Thoracic aorta (tissue), 2 donors: ENCODE data around the gene SYNPO2. TPM values are rescaled to one million over a fixed set of nuclear protein-coding genes. Genes with fewer than 3 reads are reported as not detected.

Source experiments
- ATAC-seq: fragments of 150-250 bp; one replicate; pipeline ENCODE4 v1.8.0; 2017; ENCODE audit warnings: low read depth; ENCODE audit not compliant: insufficient number of reproducible peaks, low FRiP score
- DNase-seq: peaks from one replicate; pipeline ENCODE4 v3.0.0-alpha.2; 2020; ENCODE audit warnings: low spot score
- H3K27ac ChIP-seq, 2 donors: fragments of 200-600 bp; sonication (generic); 1 replicate in 1 of 2; 2 replicates in 1 of 2; pipeline ENCODE4 v1.5.1; 2016; ENCODE audit warnings: mild to moderate bottlenecking in 2 of 2, moderate library complexity in 2 of 2
- H3K27me3 ChIP-seq: fragments of 200-600 bp; sonication (generic); replicated peaks from 2 replicates; pipeline ENCODE4 v1.6.0; 2016; ENCODE audit warnings: mild to moderate bottlenecking; ENCODE audit not compliant: insufficient read depth
- H3K36me3 ChIP-seq: fragments of 200-600 bp; sonication (generic); one replicate; pipeline ENCODE4 v1.5.1; 2016
- H3K4me1 ChIP-seq, 2 donors: fragments of 200-600 bp; sonication (generic); 1 replicate in 1 of 2; 2 replicates in 1 of 2; pipeline versions ENCODE4 v1.5.1 to v1.6.0; 2016; ENCODE audit warnings: low read depth in 2 of 2, mild to moderate bottlenecking in 1 of 2; ENCODE audit not compliant: control insufficient read depth in 1 of 2
- H3K4me3 ChIP-seq: fragments of 200-600 bp; sonication (generic); 2 replicates; pipeline ENCODE4 v1.5.1; 2016; ENCODE audit warnings: mild to moderate bottlenecking
- H3K9me3 ChIP-seq: fragments of 200-600 bp; sonication (generic); 2 replicates; pipeline ENCODE4 v1.5.1; 2016
- total RNA-seq, 2 donors: library from RNA; depleted of rRNA; stranded (reverse); fragments of >200 nt; gene quantifications; one replicate each; pipeline versions ENCODE4 v1.1.0 to v1.2.3, GENCODE V29; 2016
- TF ChIP-seq, protein P1 (sequence below): fragments of 200-600 bp; sonication (generic); IDR thresholded peaks from one replicate; pipeline ENCODE4 v1.5.1; 2019; ENCODE audit warnings: antibody characterized with exemption

SYNPO2 gene
- total RNA-seq, 2 donors from 2014 or later: 264 to 313 TPM

- ATAC-seq (no peak), DNase-seq (no peak)
- Histone ChIP-seq H3K9me3 (no peaks in the 10 kb centered on the region), H3K4me1 (peaks cover 43 to 83% of the 10 kb centered on the region in 2 donors), H3K27me3 (no peaks in the 10 kb centered on the region), H3K27ac (peak overlapping the region; percentile 57 to 79), H3K4me3 (peak overlapping the region; percentile 15), H3K36me3 (no peaks in the 10 kb centered on the region)
- TF ChIP-seq, protein P1, sequence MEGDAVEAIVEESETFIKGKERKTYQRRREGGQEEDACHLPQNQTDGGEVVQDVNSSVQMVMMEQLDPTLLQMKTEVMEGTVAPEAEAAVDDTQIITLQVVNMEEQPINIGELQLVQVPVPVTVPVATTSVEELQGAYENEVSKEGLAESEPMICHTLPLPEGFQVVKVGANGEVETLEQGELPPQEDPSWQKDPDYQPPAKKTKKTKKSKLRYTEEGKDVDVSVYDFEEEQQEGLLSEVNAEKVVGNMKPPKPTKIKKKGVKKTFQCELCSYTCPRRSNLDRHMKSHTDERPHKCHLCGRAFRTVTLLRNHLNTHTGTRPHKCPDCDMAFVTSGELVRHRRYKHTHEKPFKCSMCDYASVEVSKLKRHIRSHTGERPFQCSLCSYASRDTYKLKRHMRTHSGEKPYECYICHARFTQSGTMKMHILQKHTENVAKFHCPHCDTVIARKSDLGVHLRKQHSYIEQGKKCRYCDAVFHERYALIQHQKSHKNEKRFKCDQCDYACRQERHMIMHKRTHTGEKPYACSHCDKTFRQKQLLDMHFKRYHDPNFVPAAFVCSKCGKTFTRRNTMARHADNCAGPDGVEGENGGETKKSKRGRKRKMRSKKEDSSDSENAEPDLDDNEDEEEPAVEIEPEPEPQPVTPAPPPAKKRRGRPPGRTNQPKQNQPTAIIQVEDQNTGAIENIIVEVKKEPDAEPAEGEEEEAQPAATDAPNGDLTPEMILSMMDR: no peak
These were observed 65.6 kb downstream of the SYNPO2 start for GRCh38 chr4:118954246-118954645.

DNA sequence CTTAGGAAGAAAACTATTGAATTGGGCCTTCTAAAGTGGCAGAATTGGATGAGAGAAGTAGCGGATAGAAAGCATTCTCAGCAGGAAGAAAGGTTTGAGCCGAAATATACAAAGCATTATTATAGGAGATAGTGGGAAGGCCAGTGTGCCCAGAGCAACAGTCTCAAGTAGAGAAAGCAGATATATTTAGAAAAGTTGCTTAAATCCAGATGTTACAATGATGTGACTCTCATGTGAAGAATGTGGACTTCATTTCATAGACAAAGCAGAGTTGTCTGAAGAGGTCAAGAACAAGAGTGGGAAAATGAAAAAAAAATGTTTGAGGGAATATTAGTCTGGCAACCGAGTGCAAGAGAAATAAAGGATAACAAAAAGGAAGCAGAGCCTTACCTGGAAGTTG is 66.9 kb downstream of the SYNPO2 start:
- Histone ChIP-seq H3K27ac (peak overlapping the region; percentile 57 to 79), H3K4me1 (peaks cover 43 to 87% of the 10 kb centered on the region in 2 donors), H3K9me3 (no peaks in the 10 kb centered on the region), H3K36me3 (no peaks in the 10 kb centered on the region), H3K4me3 (peak overlapping the region; percentile 15), H3K27me3 (no peaks in the 10 kb centered on the region)
- TF ChIP-seq, protein P1: no peak
- ATAC-seq: no peak
- no peak for DNase-seq

DNA sequence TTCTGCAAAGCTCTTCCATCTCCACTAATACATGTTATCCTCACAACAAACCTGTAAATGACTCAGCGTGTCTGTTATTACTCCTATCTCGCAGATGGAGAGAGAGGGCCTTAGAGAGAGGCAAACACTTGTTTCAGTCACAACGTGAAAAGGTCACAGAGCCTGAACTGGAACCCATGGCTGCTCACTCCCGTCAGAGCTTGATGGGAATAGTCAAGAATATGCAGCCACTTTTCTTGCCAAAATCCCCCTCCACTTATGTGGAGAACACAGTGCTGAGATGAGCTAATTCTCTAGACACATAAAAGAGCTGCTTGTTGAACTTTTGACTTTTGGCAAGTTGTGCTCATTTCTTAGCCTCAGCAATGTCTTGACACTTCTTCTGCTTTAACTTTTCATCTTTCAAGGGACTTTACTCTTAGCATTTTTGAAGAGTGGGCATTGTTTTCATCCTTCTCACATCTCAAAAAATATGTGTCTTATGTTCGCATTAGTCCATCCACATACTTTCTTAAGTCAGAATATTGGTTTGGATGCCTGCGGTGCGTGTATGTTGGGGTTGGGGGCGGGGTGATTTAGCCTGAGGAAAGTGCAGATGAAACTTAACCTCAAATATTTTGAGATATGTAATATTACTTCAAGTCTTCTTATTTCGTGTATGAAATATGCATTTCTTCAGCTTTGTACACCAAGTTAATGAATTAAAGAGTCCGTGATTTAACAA is 69.2 kb downstream of the SYNPO2 start:
- Histone ChIP-seq H3K36me3 (no peaks in the 10 kb centered on the region), H3K27ac (peak overlapping the region; percentile 69 to 74), H3K4me1 (peaks cover 41 to 91% of the 10 kb centered on the region in 2 donors), H3K27me3 (no peaks in the 10 kb centered on the region), H3K9me3 (no peaks in the 10 kb centered on the region), H3K4me3 (no peak overlapping the region)
- TF ChIP-seq, protein P1: no peak
- ATAC-seq (no peak), DNase-seq (no peak)

- H3K4me1 ChIP-seq: peaks cover 45 to 97% of the 10 kb centered on the region in 2 donors
- no peaks in the 10 kb centered on the region for H3K27me3 ChIP-seq
- TF ChIP-seq, protein P1: no peak
- ATAC-seq (peak; percentile 55), DNase-seq (no peak)
- H3K36me3 ChIP-seq: no peaks in the 10 kb centered on the region
- no peaks in the 10 kb centered on the region for H3K9me3 ChIP-seq
- peak overlapping the region; percentile 84 to 87 for H3K27ac ChIP-seq
- H3K4me3 ChIP-seq: no peak overlapping the region
These were observed 73.9 kb downstream of the SYNPO2 start for GRCh38 chr4:118962540-118962939.

GRCh38 chr4:118964891-118965411 is 76.3 kb downstream of the SYNPO2 start:
- Histone ChIP-seq H3K36me3 (no peaks in the 10 kb centered on the region), H3K4me3 (no peak overlapping the region), H3K27me3 (no peaks in the 10 kb centered on the region), H3K9me3 (no peaks in the 10 kb centered on the region), H3K27ac (peak overlapping the region; percentile 84 to 87), H3K4me1 (peaks cover 50 to 95% of the 10 kb centered on the region in 2 donors)
- TF ChIP-seq, protein P1: no peak
- ATAC-seq: no peak
- DNase-seq: no peak
